HEK293 (cell line): ENCODE measurements around the gene CXCL16.
"Not testable (repeated sequence)": the region's sequence is repeated elsewhere in the genome, so short reads cannot be mapped to it uniquely, and the experiment has no call there.

Source experiments
- CTCF ChIA-PET: fragments of 350-600 bp; formaldehyde crosslinking; extraction: SDS; loops from one replicate; lab custom pipeline; 2021; ENCODE audit warnings: antibody characterized with exemption; lab: Yijun Ruan, JAX
- POLR2A ChIA-PET: fragments of 300-600 bp; formaldehyde crosslinking; extraction: SDS; loops from one replicate; lab custom pipeline; 2020; ENCODE audit warnings: antibody characterized with exemption, inconsistent platforms; lab: Yijun Ruan, JAX
- H3K27ac ChIP-seq: fragments of 200-500 bp; sonication (Bioruptor generic); 2 replicates; pipeline ENCODE4 v1.5.1; 2014; ENCODE audit warnings: low read depth, low read length, control low read depth, inconsistent platforms; ENCODE audit errors: extremely low read depth
- H3K36me3 ChIP-seq, 2 experiments: fragments of 200-500 bp in 1 of 2; sonication (Bioruptor generic) in 1 of 2; 1 replicate in 1 of 2; 2 replicates in 1 of 2; pipeline ENCODE4 v1.5.1; 2014 to 2017; ENCODE audit warnings: inconsistent platforms in 2 of 2, low read length in 2 of 2; ENCODE audit not compliant: control insufficient read depth in 2 of 2, insufficient read depth in 1 of 2
- H3K4me1 ChIP-seq: fragments of 200-500 bp; sonication (Bioruptor generic); 2 replicates; pipeline ENCODE4 v1.5.1; 2014; ENCODE audit warnings: mild to moderate bottlenecking, low read length, inconsistent platforms; ENCODE audit not compliant: control insufficient read depth, insufficient read depth
- H3K4me3 ChIP-seq: 2 replicates; pipeline ENCODE4 v1.5.1; 2011; ENCODE audit warnings: low read depth, mild to moderate bottlenecking, control low read depth, low read length, moderate library complexity
- H3K9me3 ChIP-seq: fragments of 200-500 bp; sonication (Bioruptor generic); 2 replicates; pipeline ENCODE4 v1.5.1; 2014; ENCODE audit warnings: low read depth, low read length, inconsistent platforms; ENCODE audit not compliant: control insufficient read depth, insufficient read depth
- KLF7 ChIP-seq: fragments of 450-650 bp; formaldehyde crosslinking; IDR thresholded peaks from 2 replicates; pipeline ENCODE4 v1.5.1; 2016; ENCODE audit warnings: missing biosample characterization, missing genetic modification characterization, borderline replicate concordance
- MEIS1 ChIP-seq: sonication (generic); formaldehyde crosslinking; IDR thresholded peaks from 2 replicates; pipeline ENCODE4 v1.8.1; 2022; ENCODE audit warnings: missing genetic modification reagents, mild to moderate bottlenecking, borderline replicate concordance
- SCRT1 ChIP-seq: fragments of 450-650 bp; formaldehyde crosslinking; IDR thresholded peaks from 2 replicates; pipeline ENCODE4 v1.5.1; 2016; ENCODE audit warnings: missing biosample characterization, missing genetic modification characterization, borderline replicate concordance
- SP7 ChIP-seq: fragments of 450-650 bp; formaldehyde crosslinking; IDR thresholded peaks from 2 replicates; pipeline ENCODE4 v1.5.1; 2016; ENCODE audit warnings: missing biosample characterization, missing genetic modification characterization
- ZBTB17 ChIP-seq: fragments of 450-650 bp; formaldehyde crosslinking; IDR thresholded peaks from 2 replicates; pipeline ENCODE4 v1.5.1; 2016; ENCODE audit warnings: missing biosample characterization, missing genetic modification characterization
- ZBTB26 ChIP-seq: fragments of 450-650 bp; formaldehyde crosslinking; optimal IDR thresholded peaks from 2 replicates; pipeline ENCODE3; 2016; ENCODE audit warnings: missing biosample characterization, mild to moderate bottlenecking, missing genetic modification characterization
- ZBTB8A ChIP-seq: fragments of 450-650 bp; formaldehyde crosslinking; IDR thresholded peaks from 2 replicates; pipeline ENCODE4 v1.5.1; 2016; ENCODE audit warnings: missing biosample characterization, missing genetic modification characterization
- ZNF239 ChIP-seq: fragments of 450-650 bp; formaldehyde crosslinking; IDR thresholded peaks from 2 replicates; pipeline ENCODE4 v1.5.1; 2016; ENCODE audit warnings: missing biosample characterization, missing genetic modification characterization
- ZNF362 ChIP-seq: fragments of 450-650 bp; formaldehyde crosslinking; IDR thresholded peaks from 2 replicates; pipeline ENCODE4 v1.5.1; 2016; ENCODE audit warnings: missing biosample characterization, missing genetic modification characterization
- ZNF394 ChIP-seq: fragments of 450-650 bp; formaldehyde crosslinking; IDR thresholded peaks from 2 replicates; pipeline ENCODE4 v1.5.1; 2016; ENCODE audit warnings: missing biosample characterization, missing genetic modification characterization, mild to moderate bottlenecking, moderate library complexity, borderline replicate concordance
- ZNF501 ChIP-seq: fragments of 450-650 bp; formaldehyde crosslinking; IDR thresholded peaks from 2 replicates; pipeline ENCODE4 v1.5.1; 2016; ENCODE audit warnings: missing biosample characterization, missing genetic modification characterization
- ZNF514 ChIP-seq: fragments of 450-650 bp; formaldehyde crosslinking; IDR thresholded peaks from 2 replicates; pipeline ENCODE4 v1.5.1; 2016; ENCODE audit warnings: missing biosample characterization, missing genetic modification characterization
- ZNF555 ChIP-seq: fragments of 450-650 bp; formaldehyde crosslinking; conservative IDR thresholded peaks from 2 replicates; pipeline ENCODE4 v1.5.1; 2017; ENCODE audit warnings: missing biosample characterization, mild to moderate bottlenecking, missing genetic modification characterization, inconsistent platforms
- ZNF660 ChIP-seq: fragments of 450-650 bp; IDR thresholded peaks from 2 replicates; pipeline ENCODE4 v1.5.1; 2018; ENCODE audit warnings: missing biosample characterization, mild to moderate bottlenecking, missing genetic modification characterization
- ZSCAN23 ChIP-seq: fragments of 450-650 bp; formaldehyde crosslinking; IDR thresholded peaks from 2 replicates; pipeline ENCODE4 v1.5.1; 2016; ENCODE audit warnings: missing biosample characterization, missing genetic modification characterization
- ZXDB ChIP-seq: fragments of 450-650 bp; formaldehyde crosslinking; IDR thresholded peaks from 2 replicates; pipeline ENCODE4 v1.5.1; 2016; ENCODE audit warnings: missing biosample characterization, missing genetic modification characterization

The CXCL16 gene

GRCh38 chr17:4701116-4701515, 38.6 kb downstream of the CXCL16 start:
- Histone ChIP-seq H3K36me3 (peaks cover 31 to 35% of the 10 kb centered on the region in 2 experiments), H3K4me1 (peaks cover 12% of the 10 kb centered on the region), H3K9me3 (no peaks in the 10 kb centered on the region), H3K27ac (no peak overlapping the region)
- ChIA-PET POLR2A (interaction anchor here (0.6 to 1.0 kb wide), 3 partner anchors 8 to 136 kb away, joined by 3 to 6 read pairs (median 5); partner anchors contain the start of gene ARRB2), CTCF (interaction anchor here (0.7 to 3.4 kb wide), 4 partner anchors 22 to 134 kb away, joined by 3 to 18 read pairs (median 4); no protein-coding TSS in a partner anchor)
- TF ChIP-seq ZNF239 (tag by site-specific recombination) (no peak), ZNF501 (tag by site-specific recombination) (no peak), ZXDB (tag by site-specific recombination) (no peak), KLF7 (tag by site-specific recombination) (no peak), ZBTB8A (tag by site-specific recombination) (no peak), ZBTB26 (no peak), ZNF514 (tag by site-specific recombination) (no peak), SCRT1 (no peak), ZNF660 (tag by site-specific recombination) (no peak), MEIS1 (CRISPR knock-in tag) (no peak), ZNF555 (tag by site-specific recombination) (no peak), ZSCAN23 (tag by site-specific recombination) (no peak), ZNF394 (no peak)
- TF ChIP-seq, all 188 proteins: peak for 0
- H3K4me3 ChIP-seq, result no peak overlapping the region

GRCh38 chr17:4699401-4700056, 40.2 kb downstream of the CXCL16 start:
- peaks cover 12% of the 10 kb centered on the region for H3K4me1 ChIP-seq
- H3K36me3 ChIP-seq, result peaks cover 34 to 38% of the 10 kb centered on the region in 2 experiments
- CTCF ChIA-PET, result interaction anchor here (0.6 to 0.7 kb wide), 2 partner anchors 9 to 1748 kb away, joined by 3 to 6 read pairs; no protein-coding TSS in a partner anchor
- POLR2A ChIA-PET, result interaction anchor here (0.6 to 0.7 kb wide), 2 partner anchors 30 to 96 kb away, joined by 4 read pairs; no protein-coding TSS in a partner anchor
- TF ChIP-seq SP7 (tag by site-specific recombination), result peak; percentile 14; the same call in 1 of the 2 replicates
- 0 out of 2 replicates have a peak, but pooled peaks have one; percentile 22 for TF ChIP-seq ZNF362 (tag by site-specific recombination)
- TF ChIP-seq ZBTB17 (tag by site-specific recombination), result peak; percentile 71
- H3K27ac ChIP-seq, H3K9me3 ChIP-seq, H3K4me3 ChIP-seq: not testable (repeated sequence)

- ChIA-PET POLR2A (interaction anchor here (0.9 kb wide), 1 partner anchor 13 kb away, joined by 3 read pairs; no protein-coding TSS in a partner anchor), CTCF (interaction anchor here (0.5 kb wide), 1 partner anchor 1014 kb away, joined by 3 read pairs; no protein-coding TSS in a partner anchor)
- no peak for TF ChIP-seq ZNF514 (tag by site-specific recombination)
- no peak overlapping the region for H3K4me3 ChIP-seq
- H3K4me1 ChIP-seq, result no peaks in the 10 kb centered on the region
- H3K9me3 ChIP-seq, result no peaks in the 10 kb centered on the region
- H3K27ac ChIP-seq, result no peak overlapping the region
- H3K36me3 ChIP-seq, result peaks cover 38 to 47% of the 10 kb centered on the region in 2 experiments
Measured at GRCh38 chr17:4696437-4696805, 43.3 kb downstream of the CXCL16 start.
